H9 (cell line): ENCODE results near the gene CCL25. TPM values are rescaled to one million over a fixed set of nuclear protein-coding genes. Genes with fewer than 3 reads are reported as not detected.

Experiments
- DNase-seq: peaks from one replicate; pipeline ENCODE4 v3.0.0-alpha.2; 2017
- H2AFZ ChIP-seq: one replicate; pipeline ENCODE4 v1.6.1; 2013; ENCODE audit warnings: mild to moderate bottlenecking, low read length, control low read depth, moderate library complexity
- H2AK5ac ChIP-seq: 2 replicates; pipeline ENCODE4 v1.6.1; 2013; ENCODE audit warnings: low read length, control low read depth, mixed read lengths; ENCODE audit not compliant: insufficient read length
- H2BK120ac ChIP-seq: one replicate; pipeline ENCODE4 v1.6.1; 2013; ENCODE audit warnings: low read depth, mild to moderate bottlenecking, low read length, control low read depth, inconsistent platforms; ENCODE audit not compliant: poor library complexity, severe bottlenecking
- H2BK12ac ChIP-seq: 2 replicates; pipeline ENCODE4 v1.6.1; 2013; ENCODE audit warnings: low read length, control low read depth, mixed read lengths, low read depth; ENCODE audit not compliant: insufficient read length
- H2BK15ac ChIP-seq: 2 replicates; pipeline ENCODE4 v1.6.1; 2013; ENCODE audit warnings: low read depth, low read length, control low read depth
- H2BK20ac ChIP-seq: one replicate; pipeline ENCODE4 v1.6.1; 2013; ENCODE audit warnings: low read depth, mild to moderate bottlenecking, low read length, control low read depth, inconsistent platforms; ENCODE audit not compliant: poor library complexity, severe bottlenecking
- H2BK5ac ChIP-seq: 2 replicates; pipeline ENCODE4 v1.6.1; 2013; ENCODE audit warnings: low read length, control low read depth, mixed read lengths; ENCODE audit not compliant: insufficient read length
- H3K14ac ChIP-seq: 2 replicates; pipeline ENCODE4 v1.6.1; 2013; ENCODE audit warnings: low read length, control low read depth; ENCODE audit not compliant: insufficient read depth
- H3K18ac ChIP-seq: 2 replicates; pipeline ENCODE4 v1.6.1; 2013; ENCODE audit warnings: low read depth, mild to moderate bottlenecking, mixed read lengths, low read length, control low read depth; ENCODE audit not compliant: insufficient read length
- H3K23ac ChIP-seq: 2 replicates; pipeline ENCODE4 v1.6.1; 2013; ENCODE audit warnings: low read length, control low read depth, mixed read lengths, low read depth; ENCODE audit not compliant: insufficient read length
- H3K23me2 ChIP-seq: 2 replicates; pipeline ENCODE4 v1.6.1; 2013; ENCODE audit warnings: low read depth, mild to moderate bottlenecking, mixed read lengths, low read length, control low read depth; ENCODE audit not compliant: insufficient read length, poor library complexity, severe bottlenecking
- H3K27ac ChIP-seq: 2 replicates; pipeline ENCODE4 v1.5.1; 2013; ENCODE audit warnings: low read length, control low read depth, mixed read lengths, low read depth; ENCODE audit not compliant: insufficient read length
- H3K27me3 ChIP-seq: 2 replicates; pipeline ENCODE4 v1.6.1; 2013; ENCODE audit warnings: low read length, control low read depth, inconsistent platforms; ENCODE audit not compliant: insufficient read depth
- H3K4ac ChIP-seq: 2 replicates; pipeline ENCODE4 v1.6.1; 2013; ENCODE audit warnings: low read depth, mild to moderate bottlenecking, control low read depth, inconsistent platforms, low read length, moderate library complexity
- H3K4me1 ChIP-seq: 2 replicates; pipeline ENCODE4 v1.6.1; 2013; ENCODE audit warnings: low read length, control low read depth, inconsistent platforms; ENCODE audit not compliant: insufficient read depth
- H3K4me2 ChIP-seq: 2 replicates; pipeline ENCODE4 v1.6.1; 2013; ENCODE audit warnings: low read length, control low read depth, mixed read lengths; ENCODE audit not compliant: insufficient read length, insufficient read depth
- H3K56ac ChIP-seq: 2 replicates; pipeline ENCODE4 v1.6.1; 2013; ENCODE audit warnings: low read depth, mild to moderate bottlenecking, mixed read lengths, low read length, control low read depth; ENCODE audit not compliant: insufficient read length
- H3K79me1 ChIP-seq: 2 replicates; pipeline ENCODE4 v1.6.1; 2013; ENCODE audit warnings: low read depth, mild to moderate bottlenecking, moderate library complexity, low read length, control low read depth, inconsistent platforms; ENCODE audit not compliant: insufficient read depth, poor library complexity, severe bottlenecking
- H3K79me2 ChIP-seq: 2 replicates; pipeline ENCODE4 v1.6.1; 2013; ENCODE audit warnings: low read length, control low read depth, inconsistent platforms; ENCODE audit not compliant: insufficient read depth
- H3K9ac ChIP-seq: 2 replicates; pipeline ENCODE4 v1.6.1; 2013; ENCODE audit warnings: low read length, control low read depth, mixed read lengths; ENCODE audit not compliant: insufficient read length; ENCODE audit errors: extremely low read depth
- H3K9me3 ChIP-seq: one replicate; pipeline ENCODE4 v1.6.1; 2013; ENCODE audit warnings: low read depth, low read length, inconsistent platforms; ENCODE audit not compliant: control insufficient read depth
- H3T11ph ChIP-seq: one replicate; pipeline ENCODE4 v1.6.1; 2013; ENCODE audit warnings: mild to moderate bottlenecking, low read length, control low read depth, inconsistent platforms
- H4K20me1 ChIP-seq: one replicate; pipeline ENCODE4 v1.6.1; 2013; ENCODE audit not compliant: control insufficient read depth, insufficient read length, insufficient read depth
- H4K5ac ChIP-seq: 2 replicates; pipeline ENCODE4 v1.6.1; 2013; ENCODE audit warnings: low read depth, mild to moderate bottlenecking, mixed read lengths, low read length, control low read depth; ENCODE audit not compliant: insufficient read length
- H4K8ac ChIP-seq: replicated peaks from 2 replicates; pipeline ENCODE4 v1.6.1; 2013; ENCODE audit warnings: low read length, control low read depth, mixed read lengths, low read depth; ENCODE audit not compliant: insufficient read length
- H4K91ac ChIP-seq: 2 replicates; pipeline ENCODE4 v1.6.1; 2013; ENCODE audit warnings: low read depth, mild to moderate bottlenecking, moderate library complexity, mixed read lengths, low read length, control low read depth; ENCODE audit not compliant: insufficient read length
- H3K27ac Mint-ChIP-seq, 3 experiments: 2 replicates in 2 of 3; 3 replicates in 1 of 3; pipeline ENCODE4 v1.8.0; 2020 to 2021; ENCODE audit warnings: mixed read lengths in 3 of 3, mild to moderate bottlenecking in 1 of 3, moderate library complexity in 1 of 3
- H3K27me3 Mint-ChIP-seq: 2 replicates; pipeline ENCODE4 v1.8.0; 2021; ENCODE audit warnings: low read depth, mild to moderate bottlenecking, moderate library complexity, mixed read lengths
- H3K36me3 Mint-ChIP-seq, 3 experiments: 2 replicates in 2 of 3; 3 replicates in 1 of 3; pipeline ENCODE4 v1.8.0; 2020 to 2021; ENCODE audit warnings: low read depth in 3 of 3, mixed read lengths in 3 of 3; ENCODE audit not compliant: insufficient read depth in 1 of 3
- H3K4me1 Mint-ChIP-seq, 2 experiments: 2 replicates each; pipeline ENCODE4 v1.8.0; 2020; ENCODE audit warnings: mixed read lengths in 2 of 2
- H3K4me3 Mint-ChIP-seq, 2 experiments: 2 replicates in 1 of 2; 3 replicates in 1 of 2; pipeline ENCODE4 v1.8.0; 2020 to 2021; ENCODE audit warnings: mild to moderate bottlenecking in 2 of 2, mixed read lengths in 2 of 2, moderate library complexity in 1 of 2
- H3K9me3 Mint-ChIP-seq, 2 experiments: 2 replicates in 1 of 2; 3 replicates in 1 of 2; pipeline ENCODE4 v1.8.0; 2020; ENCODE audit warnings: mild to moderate bottlenecking in 2 of 2, mixed read lengths in 2 of 2, moderate library complexity in 1 of 2
- CTCF ChIP-seq: fragments of 200-600 bp; sonication (generic); conservative IDR thresholded peaks from 3 replicates; pipeline ENCODE4 v1.8.0; 2021; ENCODE audit warnings: antibody characterized with exemption, mild to moderate bottlenecking
- WGBS: extraction: QIAGEN DNeasy Blood & Tissue Kit; methylation state at CpG from one replicate; pipeline ENCODE4 v1.1.7; 2013; ENCODE audit warnings: missing lambda C conversion rate, low lambda C conversion rate, mixed read lengths; ENCODE audit not compliant: insufficient read length; ENCODE audit errors: extremely low coverage; 5-methylcytosine and 5-hydroxymethylcytosine counted together
- total RNA-seq: library from RNA; stranded (reverse); gene quantifications from 2 replicates; pipeline ENCODE4 v1.2.1, GENCODE V29; 2021

The CCL25 gene
- total RNA-seq, 1 experiment from 2014 or later = not detected

- H3K27me3 ChIP-seq = no peaks in the 10 kb centered on the region
- H3K18ac ChIP-seq = no peak overlapping the region
- H3K9me3 ChIP-seq = no peaks in the 10 kb centered on the region
- Mint-ChIP-seq H3K27me3 (peaks cover 20% of the 10 kb centered on the region), H3K4me3 (no peak overlapping the region), H3K4me1 (peaks cover 2 to 9% of the 10 kb centered on the region in 2 experiments; a peak in 3 of 4 replicates), H3K9me3 (no peaks in the 10 kb centered on the region; a peak in 2 of 5 replicates), H3K36me3 (no peaks in the 10 kb centered on the region), H3K27ac (no peak overlapping the region)
- no peak overlapping the region for H4K5ac ChIP-seq
- H3K27ac ChIP-seq = no peak overlapping the region
- no peak overlapping the region for H2BK120ac ChIP-seq
- no peak overlapping the region for H2BK20ac ChIP-seq
- H3K4me1 ChIP-seq = no peaks in the 10 kb centered on the region
- H2AFZ ChIP-seq = no peak overlapping the region
- H2BK15ac ChIP-seq = no peak overlapping the region
- no peaks in the 10 kb centered on the region for H3K23me2 ChIP-seq
- no peak overlapping the region for H3K9ac ChIP-seq
- no peak overlapping the region for H3K4ac ChIP-seq
- H3K79me2 ChIP-seq = no peaks in the 10 kb centered on the region
- no peak overlapping the region for H2BK5ac ChIP-seq
- no CpG with 5 or more reads among the region's 9 CpGs for WGBS
- no peak overlapping the region for H4K8ac ChIP-seq
- no peak overlapping the region for H3K56ac ChIP-seq
- H4K20me1 ChIP-seq = no peaks in the 10 kb centered on the region
- TF ChIP-seq CTCF = no peak
- H2BK12ac ChIP-seq = no peak overlapping the region
- no peak overlapping the region for H3T11ph ChIP-seq
- no peak overlapping the region for H4K91ac ChIP-seq
- H2AK5ac ChIP-seq = no peak overlapping the region
- H3K23ac ChIP-seq = no peak overlapping the region
- no peak overlapping the region for H3K4me2 ChIP-seq
- H3K79me1 ChIP-seq = no peaks in the 10 kb centered on the region
- H3K14ac ChIP-seq = no peak overlapping the region
- no peak for DNase-seq
These were observed 9.7 kb upstream of the CCL25 start for GRCh38 chr19:8042900-8043299.
